Liver (tissue), 10 donors: Measurements from ENCODE around the gene SLC35G4. TPM values are rescaled to one million over a fixed set of nuclear protein-coding genes. Genes with fewer than 3 reads are reported as not detected.

Experiments
- DNase-seq: peaks from one replicate; pipeline ENCODE4 v3.0.0-alpha.2; 2017; ENCODE audit warnings: low spot score
- H3K27ac ChIP-seq, 2 donors: one replicate each; pipeline ENCODE4 v1.7.0; 2013; ENCODE audit warnings: inconsistent platforms in 2 of 2, low read length in 2 of 2, control low read depth in 1 of 2, low read depth in 1 of 2, mild to moderate bottlenecking in 1 of 2
- H3K27me3 ChIP-seq, 4 donors: one replicate each; pipeline versions ENCODE4 v1.6.1 to v1.7.0; 2013; ENCODE audit warnings: low read length in 3 of 4, inconsistent platforms in 1 of 4, mild to moderate bottlenecking in 1 of 4, moderate library complexity in 1 of 4; ENCODE audit not compliant: control insufficient read depth in 4 of 4, insufficient read depth in 4 of 4
- H3K36me3 ChIP-seq, 4 donors: one replicate each; pipeline versions ENCODE4 v1.6.1 to v1.7.0; 2013; ENCODE audit warnings: low read length in 3 of 4, mild to moderate bottlenecking in 3 of 4, low read depth in 1 of 4, moderate library complexity in 1 of 4; ENCODE audit not compliant: control insufficient read depth in 4 of 4, insufficient read depth in 3 of 4
- H3K4me1 ChIP-seq, 4 donors: one replicate each; pipeline versions ENCODE4 v1.6.1 to v1.7.0; 2013; ENCODE audit warnings: low read length in 3 of 4, mild to moderate bottlenecking in 3 of 4, moderate library complexity in 1 of 4; ENCODE audit not compliant: control insufficient read depth in 4 of 4, insufficient read depth in 4 of 4
- H3K4me3 ChIP-seq, 3 donors: one replicate each; pipeline versions ENCODE4 v1.6.1 to v1.7.0; 2013; ENCODE audit warnings: low read length in 3 of 3, control low read depth in 1 of 3, low read depth in 1 of 3, mild to moderate bottlenecking in 1 of 3
- H3K9ac ChIP-seq, 2 donors: one replicate each; pipeline ENCODE4 v1.7.0; 2013; ENCODE audit warnings: low read length in 2 of 2, mild to moderate bottlenecking in 2 of 2, moderate library complexity in 2 of 2, control low read depth in 1 of 2, low read depth in 1 of 2
- H3K9me3 ChIP-seq, 4 donors: one replicate each; pipeline versions ENCODE4 v1.6.1 to v1.7.0; 2013; ENCODE audit warnings: low read length in 3 of 4; ENCODE audit not compliant: control insufficient read depth in 4 of 4
- ATF3 ChIP-seq: IDR thresholded peaks from 2 replicates; pipeline ENCODE4 v1.6.1; 2016; ENCODE audit warnings: antibody characterized with exemption
- CTCF ChIP-seq: fragments of 150-350 bp; IDR thresholded peaks from 2 replicates; pipeline ENCODE4 v1.5.1; 2017; ENCODE audit warnings: improper control_type of control experiment, low read depth, low read length; ENCODE audit not compliant: missing input control
- EGR1 ChIP-seq, 2 donors: IDR thresholded peaks; 2 replicates each; pipeline ENCODE4 v1.6.1; 2016 to 2018; ENCODE audit warnings: antibody characterized with exemption in 2 of 2, low read depth in 2 of 2
- FOXA2 ChIP-seq: IDR thresholded peaks from 2 replicates; pipeline ENCODE4 v1.6.1; 2016; ENCODE audit warnings: antibody characterized with exemption
- GABPA ChIP-seq, 2 donors: IDR thresholded peaks in 1 of 2; conservative IDR thresholded peaks in 1 of 2; 2 replicates each; pipeline ENCODE4 v1.6.1; 2016; ENCODE audit warnings: antibody characterized with exemption in 2 of 2, mild to moderate bottlenecking in 1 of 2, moderate library complexity in 1 of 2
- HNF4A ChIP-seq, 2 donors: conservative IDR thresholded peaks; 2 replicates each; pipeline ENCODE4 v1.6.1; 2016; ENCODE audit warnings: antibody characterized with exemption in 2 of 2, mild to moderate bottlenecking in 2 of 2
- HNF4G ChIP-seq: IDR thresholded peaks from 2 replicates; pipeline ENCODE4 v1.6.1; 2016; ENCODE audit warnings: antibody characterized with exemption
- RXRA ChIP-seq, 2 donors: IDR thresholded peaks; 2 replicates each; pipeline ENCODE4 v1.6.1; 2017 to 2018; ENCODE audit warnings: antibody characterized with exemption in 2 of 2, mild to moderate bottlenecking in 1 of 2
- TAF1 ChIP-seq: conservative IDR thresholded peaks from 2 replicates; pipeline ENCODE4 v1.6.1; 2016; ENCODE audit warnings: antibody characterized with exemption, mild to moderate bottlenecking
- YY1 ChIP-seq: IDR thresholded peaks from 2 replicates; pipeline ENCODE4 v1.6.1; 2016; ENCODE audit warnings: antibody characterized with exemption, mild to moderate bottlenecking
- ZBTB33 ChIP-seq: IDR thresholded peaks from 2 replicates; pipeline ENCODE4 v1.6.1; 2016; ENCODE audit warnings: antibody characterized with exemption
- WGBS: extraction: QIAGEN DNeasy Blood & Tissue Kit; methylation state at CpG from one replicate; pipeline ENCODE4 v1.1.7; 2013; 5-methylcytosine and 5-hydroxymethylcytosine counted together
- polyA plus RNA-seq, 2 donors: library from polyadenylated mRNA; stranded (reverse) in 1 of 2; unstranded in 1 of 2; fragments of 200-250 nt in 1 of 2; fragments of >200 nt in 1 of 2; fragmentation: Nextera tagmentation in 1 of 2; extraction: Ambion mirVana in 1 of 2; gene quantifications; one replicate each; pipeline versions ENCODE4 v1.2.1 to v1.2.3, GENCODE V29; 2013 to 2015
- small RNA-seq: library from RNA; depleted of rRNA; stranded (forward); fragments of <200 nt; gene quantifications from one replicate; pipeline ENCODE3, GENCODE V24; 2014
- total RNA-seq, 2 donors: library from RNA; depleted of rRNA; stranded (reverse); fragments of >200 nt; gene quantifications; one replicate each; pipeline ENCODE4 v1.2.3, GENCODE V29; 2014
- TF ChIP-seq, protein P1 (sequence below): IDR thresholded peaks from 2 replicates; pipeline ENCODE4 v1.6.1; 2016; ENCODE audit warnings: antibody characterized with exemption
- TF ChIP-seq, protein P2 (sequence below): IDR thresholded peaks from 2 replicates; pipeline ENCODE4 v1.6.1; 2016; ENCODE audit warnings: antibody characterized with exemption, mild to moderate bottlenecking
- donor health status: healthy.
- donor health status: healthy.
- donor health status: healthy.
- donor health status: healthy.
- donor health status: healthy.

Gene SLC35G4
- total and polyA plus RNA-seq, 4 donors: not detected

DNA sequence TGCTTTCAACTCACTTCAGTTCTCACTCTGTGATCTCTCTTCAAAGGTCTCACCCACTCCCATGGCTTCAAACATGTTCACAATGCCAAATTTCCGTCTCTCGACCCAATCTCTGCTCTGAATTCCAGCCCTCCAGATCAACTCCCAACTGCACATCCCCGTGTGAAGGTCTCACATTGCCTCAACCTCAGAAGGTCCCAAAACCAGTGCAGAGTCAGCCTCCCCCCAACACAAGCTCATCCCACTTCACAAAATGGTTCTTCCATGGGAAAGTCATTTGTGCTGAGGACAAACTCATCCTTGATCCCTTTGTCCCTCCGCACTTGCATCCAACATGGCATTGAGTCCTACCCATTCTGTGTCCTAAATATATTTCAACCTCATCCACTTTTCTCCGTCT lies 48.6 kb downstream of the SLC35G4 start:
- TF ChIP-seq ATF3: no peak
- no peak for TF ChIP-seq EGR1 (IDR thresholded peaks at IDR 0.05; ENCODE audit: low read depth in 2 of 2)
- Histone ChIP-seq H3K36me3 (no peaks in the 10 kb centered on the region), H3K27ac (no peak overlapping the region), H3K4me1 (peaks cover 0 to 2% (median 0%) of the 10 kb centered on the region in 4 donors), H3K9me3 (peaks cover 0 to 3% (median 0%) of the 10 kb centered on the region in 4 donors), H3K9ac (no peak overlapping the region), H3K4me3 (no peak overlapping the region), H3K27me3 (peaks cover 0 to 14% (median under 1%) of the 10 kb centered on the region in 4 donors)
- WGBS: 89% methylated on average over 5 of the region's 5 CpGs
- DNase-seq: no peak

GRCh38 chr18:11658989-11659388 lies 49.6 kb downstream of the SLC35G4 start:
- Histone ChIP-seq H3K27me3 (peaks cover 0 to 13% (median under 1%) of the 10 kb centered on the region in 4 donors), H3K4me1 (peaks cover 0 to 2% (median 0%) of the 10 kb centered on the region in 4 donors), H3K27ac (no peak overlapping the region), H3K9me3 (peaks cover 0 to 3% (median 0%) of the 10 kb centered on the region in 4 donors), H3K9ac (no peak overlapping the region), H3K36me3 (no peaks in the 10 kb centered on the region), H3K4me3 (no peak overlapping the region)
- DNase-seq: no peak
- WGBS: 79% methylated on average over 6 of the region's 6 CpGs
- no peak for TF ChIP-seq HNF4A (conservative IDR thresholded peaks at IDR 0.05)
- no peak for TF ChIP-seq EGR1 (IDR thresholded peaks at IDR 0.05; ENCODE audit: low read depth in 2 of 2)
- TF ChIP-seq, protein P1, sequence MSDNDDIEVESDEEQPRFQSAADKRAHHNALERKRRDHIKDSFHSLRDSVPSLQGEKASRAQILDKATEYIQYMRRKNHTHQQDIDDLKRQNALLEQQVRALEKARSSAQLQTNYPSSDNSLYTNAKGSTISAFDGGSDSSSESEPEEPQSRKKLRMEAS: no peak
- no peak for TF ChIP-seq ATF3
- TF ChIP-seq ZBTB33: no peak
- no peak for TF ChIP-seq FOXA2
- no peak for TF ChIP-seq CTCF
- TF ChIP-seq, protein P2, sequence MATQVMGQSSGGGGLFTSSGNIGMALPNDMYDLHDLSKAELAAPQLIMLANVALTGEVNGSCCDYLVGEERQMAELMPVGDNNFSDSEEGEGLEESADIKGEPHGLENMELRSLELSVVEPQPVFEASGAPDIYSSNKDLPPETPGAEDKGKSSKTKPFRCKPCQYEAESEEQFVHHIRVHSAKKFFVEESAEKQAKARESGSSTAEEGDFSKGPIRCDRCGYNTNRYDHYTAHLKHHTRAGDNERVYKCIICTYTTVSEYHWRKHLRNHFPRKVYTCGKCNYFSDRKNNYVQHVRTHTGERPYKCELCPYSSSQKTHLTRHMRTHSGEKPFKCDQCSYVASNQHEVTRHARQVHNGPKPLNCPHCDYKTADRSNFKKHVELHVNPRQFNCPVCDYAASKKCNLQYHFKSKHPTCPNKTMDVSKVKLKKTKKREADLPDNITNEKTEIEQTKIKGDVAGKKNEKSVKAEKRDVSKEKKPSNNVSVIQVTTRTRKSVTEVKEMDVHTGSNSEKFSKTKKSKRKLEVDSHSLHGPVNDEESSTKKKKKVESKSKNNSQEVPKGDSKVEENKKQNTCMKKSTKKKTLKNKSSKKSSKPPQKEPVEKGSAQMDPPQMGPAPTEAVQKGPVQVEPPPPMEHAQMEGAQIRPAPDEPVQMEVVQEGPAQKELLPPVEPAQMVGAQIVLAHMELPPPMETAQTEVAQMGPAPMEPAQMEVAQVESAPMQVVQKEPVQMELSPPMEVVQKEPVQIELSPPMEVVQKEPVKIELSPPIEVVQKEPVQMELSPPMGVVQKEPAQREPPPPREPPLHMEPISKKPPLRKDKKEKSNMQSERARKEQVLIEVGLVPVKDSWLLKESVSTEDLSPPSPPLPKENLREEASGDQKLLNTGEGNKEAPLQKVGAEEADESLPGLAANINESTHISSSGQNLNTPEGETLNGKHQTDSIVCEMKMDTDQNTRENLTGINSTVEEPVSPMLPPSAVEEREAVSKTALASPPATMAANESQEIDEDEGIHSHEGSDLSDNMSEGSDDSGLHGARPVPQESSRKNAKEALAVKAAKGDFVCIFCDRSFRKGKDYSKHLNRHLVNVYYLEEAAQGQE: no peak
- no peak for TF ChIP-seq RXRA (IDR thresholded peaks at IDR 0.05)
- TF ChIP-seq HNF4G: no peak
- TF ChIP-seq GABPA (IDR thresholded peaks at IDR 0.05 in 1 of 2, conservative IDR thresholded peaks at IDR 0.05 in 1 of 2): no peak
- TF ChIP-seq TAF1: no peak
- no peak for TF ChIP-seq YY1

Small RNA genes lying within 50 kb of the gene (small RNA-seq; reads per million reads assigned to genes)
- not detected for gene AP001120.4

Other genes with a start within 250 kb of the SLC35G4 start
- under 1 TPM; 0.65 to 0.92 TPM for gene GNAL, start 79.7 kb downstream of the SLC35G4 start, total RNA-seq
- under 1 TPM; 0.15 to 0.78 TPM for gene GNAL, start 79.7 kb downstream of the SLC35G4 start, polyA plus RNA-seq
- 10 to 100 TPM; 19.5 to 23.6 TPM for gene CHMP1B, start 241.8 kb downstream of the SLC35G4 start, total RNA-seq
- gene CHMP1B, start 241.8 kb downstream of the SLC35G4 start, polyA plus RNA-seq: 10 to 100 TPM; 13.6 to 18.7 TPM